ENCODE results near the gene WDR90.
A peak's percentile ranks its signal among the peaks of the same experiment; 100 is the strongest.
"Not testable (repeated sequence)": the region's sequence is repeated elsewhere in the genome, so short reads cannot be mapped to it uniquely, and the experiment has no call there.

The WDR90 gene

GRCh38 chr16:684071-684794, 35.1 kb downstream of the WDR90 start, which contains the start of gene JMJD8:
TSS of gene JMJD8 (minus strand) at chr16:684334. CDS start at chr16:684319, 15 bp downstream.
- H3K4me2 ChIP-seq (ENCODE audit: low read length): peak within 1 kb of the TSS; percentile 97
- H3K9ac ChIP-seq (ENCODE audit: low read depth, low read length): peak within 1 kb of the TSS; percentile 76
- H3K4me1 ChIP-seq (ENCODE audit: control insufficient read depth, insufficient read depth, low read length): peaks cover 45% of the 10 kb centered on the region
- H3K4me3 ChIP-seq (ENCODE audit: low read length): peak within 1 kb of the TSS; percentile 79
- no peaks in the 10 kb centered on the region for H3K9me3 ChIP-seq (replicated peaks; ENCODE audit: low read length)
- no peaks in the 10 kb centered on the region for H3K27me3 ChIP-seq (ENCODE audit: control insufficient read depth, insufficient read depth, low read length)
- H3K36me3 ChIP-seq (ENCODE audit: insufficient read depth, low read length): peaks cover 35% of the 10 kb centered on the region

- peaks cover 48% of the 10 kb centered on the region for H3K4me1 ChIP-seq (ENCODE audit: control insufficient read depth, insufficient read depth, low read length)
- no peak overlapping the region for H3K4me3 ChIP-seq (ENCODE audit: low read length)
- no peaks in the 10 kb centered on the region for H3K9me3 ChIP-seq (replicated peaks; ENCODE audit: low read length)
- H3K9ac ChIP-seq (ENCODE audit: low read depth, low read length): no peak overlapping the region
- peak overlapping the region; percentile 97 for H3K4me2 ChIP-seq (ENCODE audit: low read length)
- H3K27me3 ChIP-seq (ENCODE audit: control insufficient read depth, insufficient read depth, low read length): no peaks in the 10 kb centered on the region
- H3K36me3 ChIP-seq (ENCODE audit: insufficient read depth, low read length): peaks cover 35% of the 10 kb centered on the region
These were observed 36.0 kb downstream of the WDR90 start for GRCh38 chr16:684961-685696.

DNA sequence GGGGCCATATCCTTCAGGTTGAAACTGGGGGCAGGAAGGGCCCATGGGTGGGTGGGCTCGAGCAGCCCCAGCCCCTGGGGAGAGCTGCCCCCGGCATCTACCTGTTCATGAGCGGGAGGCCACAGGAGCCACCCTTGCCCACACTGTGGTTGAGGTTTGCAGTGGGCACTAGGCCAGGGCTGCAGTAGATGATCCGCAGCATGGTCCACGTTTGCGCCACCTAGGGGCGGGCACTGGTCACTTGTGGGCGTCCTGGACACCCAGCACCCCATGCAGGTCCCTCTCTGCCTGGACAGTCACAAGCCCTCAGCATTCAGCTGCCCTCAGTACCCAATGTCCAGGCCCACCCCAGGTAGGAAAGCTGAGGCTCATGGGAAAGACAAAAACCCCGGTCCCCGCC, 36.8 kb downstream of the WDR90 start:
- Histone ChIP-seq H3K36me3 (ENCODE audit: insufficient read depth, low read length) (peaks cover 35% of the 10 kb centered on the region), H3K4me2 (ENCODE audit: low read length) (no peak overlapping the region), H3K9me3 (replicated peaks; ENCODE audit: low read length) (no peaks in the 10 kb centered on the region), H3K4me3 (ENCODE audit: low read length) (no peak overlapping the region), H3K27me3 (ENCODE audit: control insufficient read depth, insufficient read depth, low read length) (no peaks in the 10 kb centered on the region), H3K9ac (ENCODE audit: low read depth, low read length) (no peak overlapping the region), H3K4me1 (ENCODE audit: control insufficient read depth, insufficient read depth, low read length) (peaks cover 51% of the 10 kb centered on the region)

- H3K27me3 ChIP-seq (ENCODE audit: control insufficient read depth, insufficient read depth, low read length): no peaks in the 10 kb centered on the region
- H3K4me3 ChIP-seq (ENCODE audit: low read length): no peak overlapping the region
- H3K4me1 ChIP-seq (ENCODE audit: control insufficient read depth, insufficient read depth, low read length): peaks cover 44% of the 10 kb centered on the region
- H3K36me3 ChIP-seq (ENCODE audit: insufficient read depth, low read length): peaks cover 29% of the 10 kb centered on the region
- H3K4me2 ChIP-seq (ENCODE audit: low read length): no peak overlapping the region
- H3K9me3 ChIP-seq (replicated peaks; ENCODE audit: low read length): no peaks in the 10 kb centered on the region
- no peak overlapping the region for H3K9ac ChIP-seq (ENCODE audit: low read depth, low read length)
These were observed 37.5 kb downstream of the WDR90 start for GRCh38 chr16:686459-687260.

DNA sequence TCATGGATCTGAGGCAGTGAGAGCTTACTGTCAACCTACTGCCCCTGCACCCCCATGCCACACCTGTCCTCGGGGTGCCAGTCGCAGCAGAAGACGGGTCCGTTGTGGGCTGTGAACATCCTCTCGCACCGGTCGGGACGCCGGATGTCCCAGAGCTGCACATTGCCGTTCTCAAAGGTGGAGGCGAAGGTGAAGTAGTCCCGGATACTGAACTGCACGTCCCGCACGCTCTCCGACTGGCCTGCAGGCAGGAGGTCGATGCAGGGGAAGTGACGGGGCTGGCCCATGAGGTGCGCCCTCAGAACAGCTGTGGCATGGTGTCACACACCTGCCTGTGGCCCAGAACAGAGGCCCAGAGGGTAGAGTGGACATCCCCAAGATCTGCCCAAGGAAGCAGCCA, 38.3 kb downstream of the WDR90 start:
- no peak overlapping the region for H3K9ac ChIP-seq (ENCODE audit: low read depth, low read length)
- H3K27me3 ChIP-seq (ENCODE audit: control insufficient read depth, insufficient read depth, low read length): peaks cover 5% of the 10 kb centered on the region
- no peak overlapping the region for H3K4me2 ChIP-seq (ENCODE audit: low read length)
- H3K4me1 ChIP-seq (ENCODE audit: control insufficient read depth, insufficient read depth, low read length): peaks cover 36% of the 10 kb centered on the region
- no peak overlapping the region for H3K4me3 ChIP-seq (ENCODE audit: low read length)
- H3K9me3 ChIP-seq (replicated peaks; ENCODE audit: low read length): no peaks in the 10 kb centered on the region
- H3K36me3 ChIP-seq (ENCODE audit: insufficient read depth, low read length): peaks cover 21% of the 10 kb centered on the region

GRCh38 chr16:689175-689897, 40.2 kb downstream of the WDR90 start:
- H3K27me3 ChIP-seq (ENCODE audit: control insufficient read depth, insufficient read depth, low read length): peaks cover 22% of the 10 kb centered on the region
- H3K9me3 ChIP-seq (replicated peaks; ENCODE audit: low read length): no peaks in the 10 kb centered on the region
- peaks cover 21% of the 10 kb centered on the region for H3K4me1 ChIP-seq (ENCODE audit: control insufficient read depth, insufficient read depth, low read length)
- H3K4me2 ChIP-seq (ENCODE audit: low read length): peak overlapping the region; percentile 96
- H3K9ac ChIP-seq (ENCODE audit: low read depth, low read length): peak overlapping the region; percentile 98
- H3K4me3 ChIP-seq (ENCODE audit: low read length): peak overlapping the region; percentile 100
- peaks cover 12% of the 10 kb centered on the region for H3K36me3 ChIP-seq (ENCODE audit: insufficient read depth, low read length)

GRCh38 chr16:691242-691641, 42.1 kb downstream of the WDR90 start:
- not testable (repeated sequence) for H3K9me3 ChIP-seq (replicated peaks; ENCODE audit: low read length); H3K4me2 ChIP-seq (ENCODE audit: low read length); H3K36me3 ChIP-seq (ENCODE audit: insufficient read depth, low read length); H3K9ac ChIP-seq (ENCODE audit: low read depth, low read length); H3K4me3 ChIP-seq (ENCODE audit: low read length)
- H3K4me1 ChIP-seq (ENCODE audit: control insufficient read depth, insufficient read depth, low read length): peaks cover 14% of the 10 kb centered on the region
- peaks cover 39% of the 10 kb centered on the region for H3K27me3 ChIP-seq (ENCODE audit: control insufficient read depth, insufficient read depth, low read length)

DNA sequence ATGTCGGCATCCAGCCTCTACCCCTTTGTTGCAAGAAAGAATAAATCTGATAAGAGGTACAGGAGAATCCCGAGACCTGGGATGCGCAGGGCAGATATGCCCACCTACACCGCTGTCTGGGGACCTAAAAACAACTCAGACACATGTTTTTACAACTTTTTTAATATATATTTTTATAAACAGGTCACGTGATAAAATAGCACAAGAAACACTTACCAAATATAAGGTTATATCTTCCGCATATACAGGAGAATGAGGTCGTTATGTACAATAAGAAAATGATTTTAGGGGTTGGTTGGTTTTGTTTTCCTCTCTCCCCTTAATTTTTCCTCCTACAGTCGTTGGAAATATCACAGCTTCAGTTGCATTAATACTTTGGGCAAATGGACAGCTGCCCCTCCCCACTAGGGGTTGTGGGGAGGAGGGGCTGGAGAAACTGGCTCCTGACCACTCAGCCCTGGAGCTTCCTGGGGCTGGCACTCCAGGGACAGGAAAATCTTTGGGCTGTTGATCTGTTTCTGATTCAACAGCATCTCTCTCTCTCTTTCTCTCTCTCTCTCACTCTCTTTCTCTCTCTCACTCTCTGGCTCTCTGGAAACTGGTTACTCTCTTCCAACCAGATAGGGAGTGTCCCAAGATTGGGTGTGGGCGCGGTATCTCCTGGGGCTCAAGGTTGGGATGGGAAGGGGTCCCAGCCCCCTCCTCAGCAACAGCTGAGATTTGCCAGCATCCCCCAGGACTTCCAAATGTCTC, 43.4 kb downstream of the WDR90 start:
- H3K36me3 ChIP-seq (ENCODE audit: insufficient read depth, low read length): no peaks in the 10 kb centered on the region
- no peaks in the 10 kb centered on the region for H3K9me3 ChIP-seq (replicated peaks; ENCODE audit: low read length)
- H3K27me3 ChIP-seq (ENCODE audit: control insufficient read depth, insufficient read depth, low read length): peaks cover 42% of the 10 kb centered on the region
- H3K4me3 ChIP-seq (ENCODE audit: low read length): no peak overlapping the region
- peaks cover 14% of the 10 kb centered on the region for H3K4me1 ChIP-seq (ENCODE audit: control insufficient read depth, insufficient read depth, low read length)
- H3K4me2 ChIP-seq (ENCODE audit: low read length): no peak overlapping the region
- no peak overlapping the region for H3K9ac ChIP-seq (ENCODE audit: low read depth, low read length)

- Histone ChIP-seq H3K9ac (ENCODE audit: low read depth, low read length) (no peak overlapping the region), H3K4me3 (ENCODE audit: low read length) (no peak overlapping the region), H3K4me1 (ENCODE audit: control insufficient read depth, insufficient read depth, low read length) (peaks cover 14% of the 10 kb centered on the region), H3K9me3 (replicated peaks; ENCODE audit: low read length) (no peaks in the 10 kb centered on the region), H3K36me3 (ENCODE audit: insufficient read depth, low read length) (no peaks in the 10 kb centered on the region), H3K4me2 (ENCODE audit: low read length) (no peak overlapping the region), H3K27me3 (ENCODE audit: control insufficient read depth, insufficient read depth, low read length) (peaks cover 43% of the 10 kb centered on the region)
These were observed 44.2 kb downstream of the WDR90 start for GRCh38 chr16:693364-693763.

GRCh38 chr16:693766-694165, 44.6 kb downstream of the WDR90 start:
- no peaks in the 10 kb centered on the region for H3K9me3 ChIP-seq (replicated peaks; ENCODE audit: low read length)
- H3K4me3 ChIP-seq (ENCODE audit: low read length): no peak overlapping the region
- H3K9ac ChIP-seq (ENCODE audit: low read depth, low read length): no peak overlapping the region
- no peak overlapping the region for H3K4me2 ChIP-seq (ENCODE audit: low read length)
- H3K27me3 ChIP-seq (ENCODE audit: control insufficient read depth, insufficient read depth, low read length): peaks cover 45% of the 10 kb centered on the region
- H3K36me3 ChIP-seq (ENCODE audit: insufficient read depth, low read length): no peaks in the 10 kb centered on the region
- peaks cover 14% of the 10 kb centered on the region for H3K4me1 ChIP-seq (ENCODE audit: control insufficient read depth, insufficient read depth, low read length)
